Measurements from ENCODE around the gene SORL1.
A peak's percentile ranks its signal among the peaks of the same experiment; 100 is the strongest.

Gene SORL1

DNA sequence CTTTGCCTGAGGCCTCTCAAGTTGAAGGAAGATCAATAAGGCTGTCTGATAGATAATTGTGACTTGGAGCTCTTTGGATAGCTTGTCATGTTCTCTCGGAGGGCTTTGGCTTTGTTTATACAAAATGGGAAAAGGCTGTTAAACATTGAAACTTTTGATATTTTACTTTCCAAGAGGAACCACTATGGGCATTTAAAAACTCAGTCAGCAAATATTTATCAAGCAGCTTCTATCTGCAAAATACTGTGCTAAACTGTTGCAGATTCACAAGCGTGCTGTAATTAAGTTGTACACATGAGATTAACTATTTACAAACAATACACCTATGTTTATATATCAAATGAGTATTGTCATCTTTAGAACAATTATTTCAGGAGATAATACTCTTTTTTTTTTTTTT, 34.5 kb upstream of the SORL1 start:
- Histone ChIP-seq H3K9me3 (no peaks in the 10 kb centered on the region), H3K27me3 (no peaks in the 10 kb centered on the region), H3K36me3 (no peaks in the 10 kb centered on the region), H3K4me3 (ENCODE audit: low read depth in 1 of 2, low read length in 1 of 2) (peak overlapping the region; percentile 45 to 49), H3K27ac (peak overlapping the region; percentile 98), H3K4me1 (ENCODE audit: control insufficient read depth in 1 of 2, insufficient read depth in 1 of 2, low read depth in 1 of 2, low read length in 1 of 2) (peaks cover 86 to 87% of the 10 kb centered on the region in 2 experiments)
- TF ChIP-seq, protein P1, sequence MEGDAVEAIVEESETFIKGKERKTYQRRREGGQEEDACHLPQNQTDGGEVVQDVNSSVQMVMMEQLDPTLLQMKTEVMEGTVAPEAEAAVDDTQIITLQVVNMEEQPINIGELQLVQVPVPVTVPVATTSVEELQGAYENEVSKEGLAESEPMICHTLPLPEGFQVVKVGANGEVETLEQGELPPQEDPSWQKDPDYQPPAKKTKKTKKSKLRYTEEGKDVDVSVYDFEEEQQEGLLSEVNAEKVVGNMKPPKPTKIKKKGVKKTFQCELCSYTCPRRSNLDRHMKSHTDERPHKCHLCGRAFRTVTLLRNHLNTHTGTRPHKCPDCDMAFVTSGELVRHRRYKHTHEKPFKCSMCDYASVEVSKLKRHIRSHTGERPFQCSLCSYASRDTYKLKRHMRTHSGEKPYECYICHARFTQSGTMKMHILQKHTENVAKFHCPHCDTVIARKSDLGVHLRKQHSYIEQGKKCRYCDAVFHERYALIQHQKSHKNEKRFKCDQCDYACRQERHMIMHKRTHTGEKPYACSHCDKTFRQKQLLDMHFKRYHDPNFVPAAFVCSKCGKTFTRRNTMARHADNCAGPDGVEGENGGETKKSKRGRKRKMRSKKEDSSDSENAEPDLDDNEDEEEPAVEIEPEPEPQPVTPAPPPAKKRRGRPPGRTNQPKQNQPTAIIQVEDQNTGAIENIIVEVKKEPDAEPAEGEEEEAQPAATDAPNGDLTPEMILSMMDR (IDR thresholded peaks at IDR 0.05), result no peak

DNA sequence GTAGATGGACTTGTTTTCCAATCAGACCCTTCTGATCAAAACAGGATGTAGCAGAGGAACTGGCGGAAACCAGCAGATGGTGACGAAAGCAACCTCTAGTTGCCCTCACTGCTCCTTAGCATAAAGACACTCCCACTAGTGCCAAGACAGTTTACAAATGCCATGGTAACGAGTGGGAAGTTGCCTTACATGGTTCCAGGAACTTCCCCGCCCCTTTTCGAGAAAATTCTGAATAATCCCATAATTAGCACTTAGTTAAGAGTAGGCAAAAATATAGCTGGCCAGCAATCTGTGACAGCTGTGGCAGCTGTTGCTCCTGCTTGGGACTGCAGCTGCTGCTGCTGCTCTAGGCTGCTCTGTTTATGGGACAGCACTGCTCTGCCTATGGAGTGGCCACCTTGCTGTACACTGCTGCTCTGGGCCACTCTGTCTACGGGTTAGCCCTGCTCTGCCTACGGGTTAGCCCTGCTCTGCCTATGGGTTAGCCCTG, 33.4 kb upstream of the SORL1 start:
- Histone ChIP-seq H3K27me3 (no peaks in the 10 kb centered on the region), H3K9me3 (no peaks in the 10 kb centered on the region), H3K36me3 (no peaks in the 10 kb centered on the region), H3K4me1 (ENCODE audit: control insufficient read depth in 1 of 2, insufficient read depth in 1 of 2, low read depth in 1 of 2, low read length in 1 of 2) (peaks cover 97 to 98% of the 10 kb centered on the region in 2 experiments), H3K27ac (peak overlapping the region; percentile 98), H3K4me3 (ENCODE audit: low read depth in 1 of 2, low read length in 1 of 2) (peak overlapping the region; percentile 45 to 49)
- TF ChIP-seq, protein P1 (IDR thresholded peaks at IDR 0.05), result no peak

DNA sequence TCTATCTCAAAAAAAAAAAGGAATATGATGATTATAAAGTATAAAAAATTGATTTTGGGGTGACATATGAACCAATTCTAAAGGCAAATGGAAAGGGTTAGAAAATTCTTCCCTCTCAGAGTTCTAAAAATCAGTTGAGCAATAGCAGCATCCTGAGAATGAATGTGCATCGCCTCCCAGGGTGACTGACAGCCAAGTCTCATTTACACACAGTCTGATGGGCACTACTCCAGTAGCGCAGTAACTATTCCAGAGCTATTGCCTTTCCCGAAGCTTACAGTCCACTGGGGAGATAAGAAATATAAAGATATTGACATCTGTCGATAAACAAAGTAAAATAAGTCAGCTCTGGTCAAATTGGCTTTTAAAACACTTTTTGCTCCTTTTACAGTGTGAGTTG, 32.3 kb upstream of the SORL1 start:
- TF ChIP-seq, protein P1 (IDR thresholded peaks at IDR 0.05), result no peak

DNA sequence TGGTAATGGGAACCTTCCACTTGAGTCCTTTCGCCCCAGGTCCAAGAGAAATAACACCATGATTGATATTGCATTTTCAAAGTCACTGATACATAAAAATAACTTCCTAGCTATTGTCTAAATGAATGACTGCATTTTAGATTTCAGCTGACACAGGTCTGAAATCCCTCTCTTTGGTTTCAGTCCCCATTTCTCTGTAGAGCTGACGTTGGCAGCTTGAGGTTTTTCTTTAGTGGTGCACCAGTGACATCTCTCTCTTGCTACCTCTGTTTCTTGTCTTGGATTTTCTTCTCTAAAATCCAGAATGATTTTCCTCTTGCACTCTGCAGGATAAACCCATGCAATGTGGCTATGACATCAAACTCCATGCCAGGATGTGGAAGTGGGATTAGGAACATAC, 31.7 kb upstream of the SORL1 start:
- Histone ChIP-seq H3K4me1 (ENCODE audit: control insufficient read depth in 1 of 2, insufficient read depth in 1 of 2, low read depth in 1 of 2, low read length in 1 of 2) (peaks cover 82 to 84% of the 10 kb centered on the region in 2 experiments), H3K4me3 (ENCODE audit: low read depth in 1 of 2, low read length in 1 of 2) (no peak overlapping the region), H3K27me3 (no peaks in the 10 kb centered on the region), H3K36me3 (no peaks in the 10 kb centered on the region), H3K27ac (peak overlapping the region; percentile 98), H3K9me3 (no peaks in the 10 kb centered on the region)
- TF ChIP-seq, protein P1 (IDR thresholded peaks at IDR 0.05), result no peak

More for the DNA sequence above, 32.3 kb upstream of the SORL1 start:
- Histone ChIP-seq H3K4me1 (ENCODE audit: control insufficient read depth in 1 of 2, insufficient read depth in 1 of 2, low read depth in 1 of 2, low read length in 1 of 2) (peaks cover 87 to 90% of the 10 kb centered on the region in 2 experiments), H3K9me3 (no peaks in the 10 kb centered on the region), H3K36me3 (no peaks in the 10 kb centered on the region), H3K4me3 (ENCODE audit: low read depth in 1 of 2, low read length in 1 of 2) (peak overlapping the region in 1 of 2 experiments; percentile 45), H3K27me3 (no peaks in the 10 kb centered on the region), H3K27ac (peak overlapping the region; percentile 98)

DNA sequence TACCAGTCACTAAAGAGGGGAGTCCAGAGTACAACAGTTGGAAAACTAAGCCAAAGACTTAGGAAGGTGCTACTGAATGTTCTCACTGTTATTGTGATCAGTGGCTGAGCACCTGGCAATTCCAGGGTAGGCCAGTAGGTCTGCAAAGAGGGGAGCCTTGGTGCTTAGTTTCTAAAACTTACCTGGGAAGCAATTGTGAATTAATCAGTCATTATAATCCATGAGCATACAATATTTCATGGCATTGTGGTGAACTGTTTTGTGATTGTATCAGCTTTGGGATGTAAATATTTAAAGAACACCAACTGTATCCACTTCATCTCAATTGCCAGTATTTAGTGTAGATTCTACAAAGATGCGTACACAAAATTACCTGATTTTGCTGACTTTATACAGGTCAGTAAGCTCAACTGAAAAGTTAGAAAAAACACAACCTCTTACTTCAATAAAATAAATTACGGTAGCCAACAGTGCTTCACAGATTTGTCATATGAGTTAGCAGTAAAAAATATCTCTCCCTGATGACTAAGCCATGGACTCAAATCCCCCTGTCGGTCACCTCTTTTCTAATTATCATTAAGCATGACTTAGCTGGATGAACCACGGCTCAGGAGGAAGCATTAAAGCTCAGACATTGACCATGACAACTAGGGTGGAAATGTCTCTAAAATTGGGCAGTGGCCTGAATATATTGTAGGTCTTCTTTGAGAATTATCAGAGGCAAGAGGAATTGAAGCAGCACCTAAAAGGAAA, 30.8 kb upstream of the SORL1 start:
- TF ChIP-seq, protein P1 (IDR thresholded peaks at IDR 0.05), result no peak

More for the DNA sequence above, 30.8 kb upstream of the SORL1 start:
- Histone ChIP-seq H3K36me3 (no peaks in the 10 kb centered on the region), H3K27me3 (no peaks in the 10 kb centered on the region), H3K4me3 (ENCODE audit: low read depth in 1 of 2, low read length in 1 of 2) (no peak overlapping the region), H3K4me1 (ENCODE audit: control insufficient read depth in 1 of 2, insufficient read depth in 1 of 2, low read depth in 1 of 2, low read length in 1 of 2) (peaks cover 73 to 78% of the 10 kb centered on the region in 2 experiments), H3K27ac (peak overlapping the region; percentile 98), H3K9me3 (no peaks in the 10 kb centered on the region)
